ENCODE results near the gene EPHA4. TPM values are rescaled to one million over a fixed set of nuclear protein-coding genes. Genes with fewer than 3 reads are reported as not detected.

The EPHA4 gene
- polyA plus RNA-seq (ENCODE audit: insufficient read length in 3 of 3) = 10 to 100 TPM; 57.8 to 59.0 (median 58.4) TPM
- long read RNA-seq, donor 1, partial matches to known transcripts = 0 of 4 reads
- long read RNA-seq, donor 1, other reads (novel, unspliced or antisense) = 0 of 4 reads
- long read RNA-seq, donor 2, transcript EPHA4-211 (2 exons, 2,893 nt) = major isoform, 7 of 8 reads
- long read RNA-seq, donor 2, partial matches to known transcripts = 0 of 8 reads
- long read RNA-seq, donor 2, other reads (novel, unspliced or antisense) = 0 of 8 reads
- long read RNA-seq, donor 3, transcript EPHA4-211 (2 exons, 2,893 nt) = major isoform, 6 of 7 reads
- long read RNA-seq, donor 3, partial matches to known transcripts = 0 of 7 reads
- long read RNA-seq, donor 3, other reads (novel, unspliced or antisense) = 0 of 7 reads
- long read RNA-seq, donor 4, full-length matches to known transcripts = 6 of 6 reads
- long read RNA-seq, donor 4, partial matches to known transcripts = 0 of 6 reads
- long read RNA-seq, donor 4, other reads (novel, unspliced or antisense) = 0 of 6 reads
- long read RNA-seq, donor 5 = 0 reads
- long read RNA-seq, donor 6, transcript EPHA4-211 (2 exons, 2,893 nt) = major isoform, 5 of 16 reads
- long read RNA-seq, donor 6, partial matches to known transcripts = 5 of 16 reads
- long read RNA-seq, donor 6, other reads (novel, unspliced or antisense) = 0 of 16 reads
- long read RNA-seq, donor 7, transcript EPHA4-211 (2 exons, 2,893 nt) = major isoform, 8 of 29 reads
- long read RNA-seq, donor 7, partial matches to known transcripts = 19 of 29 reads
- long read RNA-seq, donor 7, other reads (novel, unspliced or antisense) = 0 of 29 reads
- long read RNA-seq, donor 8, full-length matches to known transcripts = 16 of 21 reads
- long read RNA-seq, donor 8, partial matches to known transcripts = 5 of 21 reads
- long read RNA-seq, donor 8, other reads (novel, unspliced or antisense) = 0 of 21 reads
- long read RNA-seq, donor 9, full-length matches to known transcripts = 3 of 8 reads
- long read RNA-seq, donor 9, partial matches to known transcripts = 5 of 8 reads
- long read RNA-seq, donor 9, other reads (novel, unspliced or antisense) = 0 of 8 reads
- long read RNA-seq, donor 10, transcript EPHA4-211 (2 exons, 2,893 nt) = major isoform, 6 of 8 reads
- long read RNA-seq, donor 10, partial matches to known transcripts = 0 of 8 reads
- long read RNA-seq, donor 10, other reads (novel, unspliced or antisense) = 0 of 8 reads
- long read RNA-seq, donor 11, partial matches to known transcripts = 0 of 4 reads
- long read RNA-seq, donor 11, other reads (novel, unspliced or antisense) = 0 of 4 reads
- long read RNA-seq, donor 12, partial matches to known transcripts = 0 of 3 reads
- long read RNA-seq, donor 12, other reads (novel, unspliced or antisense) = 0 of 3 reads
- long read RNA-seq, donor 13, transcript EPHA4-211 (2 exons, 2,893 nt) = major isoform, 10 of 17 reads
- long read RNA-seq, donor 13, partial matches to known transcripts = 6 of 17 reads
- long read RNA-seq, donor 13, other reads (novel, unspliced or antisense) = 0 of 17 reads
- long read RNA-seq, donor 14, partial matches to known transcripts = 0 of 1 reads
- long read RNA-seq, donor 14, other reads (novel, unspliced or antisense) = 0 of 1 reads
- long read RNA-seq, donor 15, partial matches to known transcripts = 0 of 2 reads
- long read RNA-seq, donor 15, other reads (novel, unspliced or antisense) = 0 of 2 reads
- long read RNA-seq, donor 16, full-length matches to known transcripts = 19 of 24 reads
- long read RNA-seq, donor 16, partial matches to known transcripts = 5 of 24 reads
- long read RNA-seq, donor 16, other reads (novel, unspliced or antisense) = 0 of 24 reads

- DNase-seq (ENCODE audit: extremely low read depth in 1 of 11, low read depth in 9 of 11, low spot score in 4 of 11) = peak in 9 of 11 donors; percentile 76 to 90 (median 89)
Observed at GRCh38 chr2:221572219-221572820, at the start of gene EPHA4. EPHA4 (minus strand) TSS chr2:221572304; CDS start chr2:221572248, 56 bp downstream.

- no peak for DNase-seq (ENCODE audit: extremely low read depth in 1 of 11, low read depth in 9 of 11, low spot score in 4 of 11)
Observed at GRCh38 chr2:221618007-221618406, 45.9 kb upstream of the EPHA4 start.

- no peak for DNase-seq (ENCODE audit: extremely low read depth in 1 of 11, low read depth in 9 of 11, low spot score in 4 of 11)
Observed at GRCh38 chr2:221616561-221616960, 44.5 kb upstream of the EPHA4 start.

- DNase-seq (ENCODE audit: extremely low read depth in 1 of 11, low read depth in 9 of 11, low spot score in 4 of 11) = no peak
Observed at GRCh38 chr2:221614274-221614673, 42.2 kb upstream of the EPHA4 start.

- no peak for DNase-seq (ENCODE audit: extremely low read depth in 1 of 11, low read depth in 9 of 11, low spot score in 4 of 11)
Observed at GRCh38 chr2:221612800-221613199, 40.7 kb upstream of the EPHA4 start.

- peak in 3 of 11 donors; percentile 6 to 8 (median 8) for DNase-seq (ENCODE audit: extremely low read depth in 1 of 11, low read depth in 9 of 11, low spot score in 4 of 11)
Observed at GRCh38 chr2:221612161-221612560, 40.1 kb upstream of the EPHA4 start.

GRCh38 chr2:221610675-221611074, 38.6 kb upstream of the EPHA4 start:
- no peak for DNase-seq (ENCODE audit: extremely low read depth in 1 of 11, low read depth in 9 of 11, low spot score in 4 of 11)

GRCh38 chr2:221610255-221610654, 38.2 kb upstream of the EPHA4 start:
- no peak for DNase-seq (ENCODE audit: extremely low read depth in 1 of 11, low read depth in 9 of 11, low spot score in 4 of 11)

- DNase-seq (ENCODE audit: extremely low read depth in 1 of 11, low read depth in 9 of 11, low spot score in 4 of 11) = no peak
Observed at GRCh38 chr2:221608442-221608841, 36.3 kb upstream of the EPHA4 start.

- no peak for DNase-seq (ENCODE audit: extremely low read depth in 1 of 11, low read depth in 9 of 11, low spot score in 4 of 11)
Observed at GRCh38 chr2:221606424-221606823, 34.3 kb upstream of the EPHA4 start.

GRCh38 chr2:221605751-221606240, 33.7 kb upstream of the EPHA4 start:
- no peak for DNase-seq (ENCODE audit: extremely low read depth in 1 of 11, low read depth in 9 of 11, low spot score in 4 of 11)

GRCh38 chr2:221602938-221603337, 30.8 kb upstream of the EPHA4 start:
- no peak for DNase-seq (ENCODE audit: extremely low read depth in 1 of 11, low read depth in 9 of 11, low spot score in 4 of 11)

- DNase-seq (ENCODE audit: extremely low read depth in 1 of 11, low read depth in 9 of 11, low spot score in 4 of 11) = no peak
Observed at GRCh38 chr2:221601376-221601775, 29.3 kb upstream of the EPHA4 start.

GRCh38 chr2:221600388-221600787, 28.3 kb upstream of the EPHA4 start:
- no peak for DNase-seq (ENCODE audit: extremely low read depth in 1 of 11, low read depth in 9 of 11, low spot score in 4 of 11)

GRCh38 chr2:221596192-221596591, 24.1 kb upstream of the EPHA4 start:
- no peak for DNase-seq (ENCODE audit: extremely low read depth in 1 of 11, low read depth in 9 of 11, low spot score in 4 of 11)

- no peak for DNase-seq (ENCODE audit: extremely low read depth in 1 of 11, low read depth in 9 of 11, low spot score in 4 of 11)
Observed at GRCh38 chr2:221590861-221591365, 18.8 kb upstream of the EPHA4 start.

- DNase-seq (ENCODE audit: extremely low read depth in 1 of 11, low read depth in 9 of 11, low spot score in 4 of 11) = no peak
Observed at GRCh38 chr2:221589696-221590095, 17.6 kb upstream of the EPHA4 start.
